Heart left ventricle (tissue), 16 donors: ENCODE results near the gene ATP2A1. TPM values are rescaled to one million over a fixed set of nuclear protein-coding genes. Genes with fewer than 3 reads are reported as not detected.

Experiments
- ATAC-seq, 4 donors: fragments of 200-7000 bp; cut with Tn5 transposase; one replicate each; pipeline ENCODE4 v1.9.1; 2020 to 2022; ENCODE audit warnings: moderate library complexity in 4 of 4, mild to moderate bottlenecking in 3 of 4, moderate number of reproducible peaks in 1 of 4
- DNase-seq, 5 donors: peaks; one replicate each; pipeline ENCODE4 v3.0.0-alpha.2; 2020
- H3K27ac ChIP-seq, 12 donors: fragments of 200-600 bp; sonication (generic) in 4 of 12; one replicate each; pipeline versions ENCODE4 v1.5.0 to v1.8.0; 2016 to 2022; ENCODE audit warnings: mild to moderate bottlenecking in 2 of 12
- H3K27me3 ChIP-seq, 9 donors: fragments of 200-600 bp; sonication (generic) in 2 of 9; one replicate each; pipeline versions ENCODE4 v1.5.1 to v1.8.0; 2016 to 2022; ENCODE audit warnings: mild to moderate bottlenecking in 3 of 9
- H3K36me3 ChIP-seq, 9 donors: fragments of 200-600 bp; sonication (generic) in 2 of 9; one replicate each; pipeline versions ENCODE4 v1.5.0 to v1.8.0; 2018 to 2022; ENCODE audit warnings: mild to moderate bottlenecking in 2 of 9
- H3K4me1 ChIP-seq, 12 donors: fragments of 200-600 bp; sonication (generic) in 4 of 12; one replicate each; pipeline versions ENCODE4 v1.5.0 to v1.8.0; 2016 to 2022; ENCODE audit warnings: mild to moderate bottlenecking in 3 of 12
- H3K4me3 ChIP-seq, 12 donors: fragments of 200-600 bp; sonication (generic) in 4 of 12; one replicate each; pipeline versions ENCODE4 v1.5.0 to v1.8.0; 2017 to 2022; ENCODE audit warnings: mild to moderate bottlenecking in 9 of 12, moderate library complexity in 4 of 12
- H3K9me3 ChIP-seq, 12 donors: fragments of 200-600 bp; sonication (generic) in 4 of 12; one replicate each; pipeline versions ENCODE4 v1.5.0 to v1.8.0; 2016 to 2022; ENCODE audit warnings: mild to moderate bottlenecking in 1 of 12
- POLR2A ChIP-seq, 2 donors: fragments of 450-650 bp; IDR thresholded peaks; one replicate each; pipeline ENCODE4 v1.6.1; 2017; ENCODE audit warnings: antibody characterized with exemption in 2 of 2, mild to moderate bottlenecking in 2 of 2, moderate library complexity in 2 of 2
- WGBS, 4 donors: extraction: QIAGEN DNeasy Blood & Tissue Kit in 2 of 4; methylation state at CpG; one replicate each; pipeline versions ENCODE4 v1.1.5 to v1.1.7; 2013 to 2018; 5-methylcytosine and 5-hydroxymethylcytosine counted together
- intact Hi-C, 10 donors: fragments of 100-400 bp; cut with DNase I; formaldehyde crosslinking; loops; one replicate each; pipeline versions ENCODE4 v1.11.1 to v1.14.2; 2022
- polyA plus RNA-seq, 2 donors: library from polyadenylated mRNA; stranded (reverse); fragments of 200-250 nt; gene quantifications; one replicate each; pipeline ENCODE4 v1.2.3, GENCODE V29; 2013
- total RNA-seq, 9 donors: library from RNA; depleted of rRNA in 2 of 9; stranded (reverse); fragments of >200 nt in 2 of 9; fragmentation: NEBNext Ultra II Directional in 3 of 9; extraction: Animal tissue kit (Norgen Biotek cat#: 25700) in 3 of 9; gene quantifications; one replicate each; pipeline versions ENCODE4 v1.1.0 to v1.2.4, GENCODE V29; 2016 to 2023
- TF ChIP-seq, protein P1 (sequence below), 12 donors: fragments of 200-600 bp; sonication (generic) in 4 of 12; IDR thresholded peaks; one replicate each; pipeline versions ENCODE4 v1.5.0 to v1.8.0; 2018 to 2022; ENCODE audit warnings: antibody characterized with exemption in 12 of 12, mild to moderate bottlenecking in 5 of 12
- donor health status: ischemic (EF 13 %, LVEDD 7.1; RV severe dilation, severe dysfunction).
- donor health status: healthy with polysubstance abuse.
- donor health status: DM: no; HTN: yes; CAD: no.
- donor health status: DM: no; HTN: no; CAD: no.
- donor health status: ischemic (EF 25% LVEDD 6.9; RV normal size, moderate dysfunction).
- donor health status: ischemic (EF 25% LVEDD 5.7; RV mildly dilated, moderate dysfunction).
- donor health status: healthy.
- donor health status: DM: yes; HTN: yes; CAD: no.
- donor health status: ischemic (EF 35%, LVEDD 5.7; RV mildly dilated, moderate dysfunction).
- donor health status: nonischemic (EF 11% LVEDD 7.7; RV severe dilation, severe dysfunction).
- donor health status: DM: yes; HTN: yes; CAD: no.
- donor health status: PGD.
- donor health status: ischemic (EF 29% LVEDD 5.4; RV normal size, mild dysfunction).
- donor health status: nonischemic (EF 23%, LVEDD 6.1; RV moderate dilation, normal function).

Gene ATP2A1
- total and polyA plus RNA-seq, 11 donors, result 0.06 to 0.63 (median 0.39) TPM; not detected in 4

DNA sequence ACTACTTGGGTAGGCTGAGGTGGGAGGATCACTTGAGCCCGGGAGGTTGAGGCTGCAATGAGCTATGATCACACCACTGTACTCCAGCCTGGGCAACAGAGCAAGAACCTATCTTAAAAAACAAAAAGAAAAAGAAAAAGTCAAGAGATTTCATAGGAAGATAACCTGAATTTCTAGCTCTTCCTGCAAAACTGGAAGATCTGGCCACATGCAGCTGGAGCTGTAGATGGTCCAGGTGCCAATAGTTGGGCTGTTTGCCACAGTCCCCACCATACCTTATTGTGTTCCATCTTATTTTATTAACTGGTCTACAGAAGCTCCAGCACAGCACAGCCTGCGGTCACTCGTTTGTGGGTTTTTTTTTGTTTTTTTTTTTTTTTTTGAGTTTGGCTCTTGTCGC is 15.0 kb downstream of the ATP2A1 start:
- Histone ChIP-seq H3K4me1 (no peaks in the 10 kb centered on the region), H3K9me3 (no peaks in the 10 kb centered on the region), H3K36me3 (peaks cover 0 to 1% (median 0%) of the 10 kb centered on the region in 9 donors), H3K27ac (no peak overlapping the region), H3K4me3 (no peak overlapping the region), H3K27me3 (no peaks in the 10 kb centered on the region)
- TF ChIP-seq, protein P1, sequence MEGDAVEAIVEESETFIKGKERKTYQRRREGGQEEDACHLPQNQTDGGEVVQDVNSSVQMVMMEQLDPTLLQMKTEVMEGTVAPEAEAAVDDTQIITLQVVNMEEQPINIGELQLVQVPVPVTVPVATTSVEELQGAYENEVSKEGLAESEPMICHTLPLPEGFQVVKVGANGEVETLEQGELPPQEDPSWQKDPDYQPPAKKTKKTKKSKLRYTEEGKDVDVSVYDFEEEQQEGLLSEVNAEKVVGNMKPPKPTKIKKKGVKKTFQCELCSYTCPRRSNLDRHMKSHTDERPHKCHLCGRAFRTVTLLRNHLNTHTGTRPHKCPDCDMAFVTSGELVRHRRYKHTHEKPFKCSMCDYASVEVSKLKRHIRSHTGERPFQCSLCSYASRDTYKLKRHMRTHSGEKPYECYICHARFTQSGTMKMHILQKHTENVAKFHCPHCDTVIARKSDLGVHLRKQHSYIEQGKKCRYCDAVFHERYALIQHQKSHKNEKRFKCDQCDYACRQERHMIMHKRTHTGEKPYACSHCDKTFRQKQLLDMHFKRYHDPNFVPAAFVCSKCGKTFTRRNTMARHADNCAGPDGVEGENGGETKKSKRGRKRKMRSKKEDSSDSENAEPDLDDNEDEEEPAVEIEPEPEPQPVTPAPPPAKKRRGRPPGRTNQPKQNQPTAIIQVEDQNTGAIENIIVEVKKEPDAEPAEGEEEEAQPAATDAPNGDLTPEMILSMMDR (IDR thresholded peaks at IDR 0.05), result no peak
- TF ChIP-seq POLR2A (IDR thresholded peaks at IDR 0.05), result no peak
- ATAC-seq, result no peak
- no peak for DNase-seq
- WGBS, 4 donors, result 90 to 97% (median 94%) methylated on average over 4 of the region's 4 CpGs
- intact Hi-C loops, result no loop called here

DNA sequence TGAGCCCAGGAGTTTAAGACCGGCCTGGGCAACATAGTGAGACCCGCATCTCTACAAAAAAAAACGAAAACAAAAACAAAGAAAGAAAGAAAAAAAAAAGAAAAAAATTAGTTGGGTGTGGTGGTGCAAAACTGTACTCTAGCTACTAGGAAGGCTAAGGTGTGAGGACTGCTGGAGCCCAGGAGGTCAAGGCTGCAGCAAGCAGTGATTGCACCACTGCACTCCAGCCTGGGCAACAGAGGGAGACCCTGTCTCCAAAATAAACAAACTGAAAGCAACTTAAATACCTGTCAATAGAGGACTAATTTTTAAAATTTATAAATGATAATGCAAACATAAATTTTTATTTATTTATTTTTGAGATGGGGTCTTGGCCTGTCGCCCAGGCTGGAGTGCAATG is 17.3 kb downstream of the ATP2A1 start:
- WGBS, 4 donors, result 85 to 94% (median 91%) methylated on average over 4 of the region's 4 CpGs

GRCh38 chr16:28897826-28898225 is 19.5 kb downstream of the ATP2A1 start:
- no peak for ATAC-seq
- H3K36me3 ChIP-seq, result peaks cover 0 to 2% (median 0%) of the 10 kb centered on the region in 9 donors

More for the DNA sequence above, 17.3 kb downstream of the ATP2A1 start:
- no peaks in the 10 kb centered on the region for H3K27me3 ChIP-seq
- no peak overlapping the region for H3K4me3 ChIP-seq
- H3K36me3 ChIP-seq, result peaks cover 0 to 2% (median 0%) of the 10 kb centered on the region in 9 donors
- no peak overlapping the region for H3K27ac ChIP-seq
- no peaks in the 10 kb centered on the region for H3K4me1 ChIP-seq
- H3K9me3 ChIP-seq, result no peaks in the 10 kb centered on the region
- intact Hi-C loops, result loop anchor here in 1 of 10 donors (2.0 kb wide), 1 partner anchor 21 kb away; no protein-coding TSS in a partner anchor
- DNase-seq (no peak), ATAC-seq (no peak)
- TF ChIP-seq, protein P1 (IDR thresholded peaks at IDR 0.05), result no peak
- TF ChIP-seq POLR2A (IDR thresholded peaks at IDR 0.05), result no peak

GRCh38 chr16:28898266-28898665 is 20.0 kb downstream of the ATP2A1 start:
- TF ChIP-seq, protein P1 (IDR thresholded peaks at IDR 0.05), result no peak
- TF ChIP-seq POLR2A (IDR thresholded peaks at IDR 0.05), result no peak
- DNase-seq (no peak), ATAC-seq (no peak)
- Histone ChIP-seq H3K36me3 (peaks cover 0 to 2% (median 0%) of the 10 kb centered on the region in 9 donors), H3K4me1 (no peaks in the 10 kb centered on the region), H3K9me3 (no peaks in the 10 kb centered on the region), H3K4me3 (no peak overlapping the region), H3K27ac (no peak overlapping the region), H3K27me3 (no peaks in the 10 kb centered on the region)
- 82 to 88% (median 85%) methylated on average over 14 to 15 of the region's 15 CpGs for WGBS, 4 donors
- intact Hi-C loops, result no loop called here

More at GRCh38 chr16:28897826-28898225, 19.5 kb downstream of the ATP2A1 start:
- Histone ChIP-seq H3K27me3 (no peaks in the 10 kb centered on the region), H3K9me3 (no peaks in the 10 kb centered on the region), H3K27ac (no peak overlapping the region), H3K4me3 (no peak overlapping the region), H3K4me1 (no peaks in the 10 kb centered on the region)
- TF ChIP-seq, protein P1 (IDR thresholded peaks at IDR 0.05), result no peak
- no peak for TF ChIP-seq POLR2A (IDR thresholded peaks at IDR 0.05)
- intact Hi-C loops, result loop anchor here in 1 of 10 donors (2.0 kb wide), 1 partner anchor 19 kb away; no protein-coding TSS in a partner anchor
- DNase-seq, result no peak
- WGBS, 4 donors, result 74 to 85% (median 85%) methylated on average over 3 to 4 of the region's 4 CpGs
